Effector memory CD4-positive, alpha-beta T cell (primary cell): ENCODE data around the gene LMO7.

ENCODE experiments used
- DNase-seq, 3 donors: peaks; one replicate each; pipeline ENCODE4 v3.0.0-alpha.2; 2020
- H3K27ac ChIP-seq: 2 replicates; pipeline ENCODE4 v1.7.0; 2013; ENCODE audit warnings: mild to moderate bottlenecking, low read length, moderate library complexity; ENCODE audit not compliant: insufficient read depth, poor library complexity, severe bottlenecking
- H3K27me3 ChIP-seq: replicated peaks from 2 replicates; pipeline ENCODE4 v1.7.0; 2013; ENCODE audit warnings: mild to moderate bottlenecking, low read length; ENCODE audit not compliant: insufficient read depth, control insufficient read depth, poor library complexity, severe bottlenecking
- H3K36me3 ChIP-seq: 2 replicates; pipeline ENCODE4 v1.7.0; 2013; ENCODE audit warnings: mild to moderate bottlenecking, low read length, moderate library complexity; ENCODE audit not compliant: control insufficient read depth, insufficient read depth
- H3K4me1 ChIP-seq: 2 replicates; pipeline ENCODE4 v1.7.0; 2013; ENCODE audit warnings: low read length, mild to moderate bottlenecking; ENCODE audit not compliant: control insufficient read depth, insufficient read depth, poor library complexity, severe bottlenecking
- H3K4me3 ChIP-seq: 2 replicates; pipeline ENCODE4 v1.7.0; 2013; ENCODE audit warnings: low read length, low read depth, mild to moderate bottlenecking; ENCODE audit not compliant: insufficient read depth, poor library complexity, severe bottlenecking
- H3K9me3 ChIP-seq: 2 replicates; pipeline ENCODE4 v1.7.0; 2013; ENCODE audit warnings: mild to moderate bottlenecking, low read length, moderate library complexity; ENCODE audit not compliant: control insufficient read depth

LMO7 gene

GRCh38 chr13:75620020-75620419, 16.1 kb upstream of the LMO7 start:
- no peaks in the 10 kb centered on the region for H3K9me3 ChIP-seq
- no peaks in the 10 kb centered on the region for H3K27me3 ChIP-seq
- no peaks in the 10 kb centered on the region for H3K4me1 ChIP-seq
- no peak overlapping the region for H3K4me3 ChIP-seq
- DNase-seq, result no peak
- no peaks in the 10 kb centered on the region for H3K36me3 ChIP-seq
- no peak overlapping the region for H3K27ac ChIP-seq

DNA sequence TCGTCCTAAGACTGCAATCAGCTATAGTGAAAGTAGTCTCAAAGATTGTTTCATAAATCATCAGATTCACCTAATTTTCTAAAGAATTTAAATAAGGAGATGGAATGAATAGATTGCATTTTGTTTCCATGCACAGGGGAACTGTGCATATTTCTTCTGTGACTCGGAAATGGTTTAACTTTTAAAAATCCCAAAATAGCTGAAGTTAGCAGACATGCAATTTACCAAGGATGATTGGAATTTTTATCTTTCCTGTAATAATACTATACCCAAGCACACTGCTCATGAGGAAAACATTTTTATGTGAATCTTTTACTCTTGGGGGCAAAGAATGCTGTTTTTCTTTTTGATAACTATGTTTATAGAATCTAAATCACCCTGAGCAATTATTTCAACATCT, 15.0 kb upstream of the LMO7 start:
- no peak overlapping the region for H3K27ac ChIP-seq
- no peaks in the 10 kb centered on the region for H3K4me1 ChIP-seq
- DNase-seq, result no peak
- H3K36me3 ChIP-seq, result no peaks in the 10 kb centered on the region
- no peaks in the 10 kb centered on the region for H3K27me3 ChIP-seq
- no peak overlapping the region for H3K4me3 ChIP-seq
- no peaks in the 10 kb centered on the region for H3K9me3 ChIP-seq

GRCh38 chr13:75628801-75629200, 7.3 kb upstream of the LMO7 start:
- Histone ChIP-seq H3K9me3 (no peaks in the 10 kb centered on the region), H3K27ac (no peak overlapping the region), H3K4me3 (no peak overlapping the region), H3K36me3 (no peaks in the 10 kb centered on the region), H3K4me1 (no peaks in the 10 kb centered on the region), H3K27me3 (no peaks in the 10 kb centered on the region)
- DNase-seq, result no peak

DNA sequence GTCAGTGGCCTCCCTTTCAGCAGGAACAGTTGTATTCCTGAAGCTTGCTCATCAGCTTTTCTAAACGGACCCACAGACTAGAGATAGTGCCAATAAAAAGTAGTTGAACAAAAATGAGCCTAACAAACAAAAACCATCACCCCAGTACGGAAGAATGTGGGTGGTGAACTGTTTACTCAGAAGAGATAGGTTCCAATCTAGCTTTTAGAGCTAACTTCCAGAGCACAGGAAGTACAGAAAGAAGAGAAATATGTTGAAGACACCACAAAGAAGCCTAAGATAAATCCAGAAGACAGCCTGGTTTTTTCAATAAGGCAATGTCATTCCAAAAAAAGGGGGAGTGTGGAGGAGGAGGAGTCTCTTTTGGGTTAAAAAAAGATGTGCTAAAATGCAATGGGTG, 2.8 kb upstream of the LMO7 start:
- Histone ChIP-seq H3K27ac (no peak overlapping the region), H3K4me3 (no peak overlapping the region), H3K4me1 (no peaks in the 10 kb centered on the region), H3K9me3 (no peaks in the 10 kb centered on the region), H3K27me3 (no peaks in the 10 kb centered on the region), H3K36me3 (no peaks in the 10 kb centered on the region)
- no peak for DNase-seq

- H3K27me3 ChIP-seq, result no peaks in the 10 kb centered on the region
- H3K27ac ChIP-seq, result peak overlapping the region; percentile 35
- peak overlapping the region; percentile 81 for H3K4me3 ChIP-seq
- peak in 2 of 3 donors; percentile 0 to 5 for DNase-seq
- H3K9me3 ChIP-seq, result no peaks in the 10 kb centered on the region
- no peaks in the 10 kb centered on the region for H3K36me3 ChIP-seq
- H3K4me1 ChIP-seq, result no peaks in the 10 kb centered on the region
Measured at GRCh38 chr13:75635101-75635827, 866 bp upstream of the LMO7 start.

- H3K27ac ChIP-seq, result peak overlapping the region; percentile 52
Measured at GRCh38 chr13:75636436-75637180, 478 bp downstream of the LMO7 start.

GRCh38 chr13:75637181-75637750, 1.1 kb downstream of the LMO7 start:
- no peaks in the 10 kb centered on the region for H3K4me1 ChIP-seq
- no peak overlapping the region for H3K4me3 ChIP-seq
- no peaks in the 10 kb centered on the region for H3K36me3 ChIP-seq
- H3K27me3 ChIP-seq, result no peaks in the 10 kb centered on the region
- no peaks in the 10 kb centered on the region for H3K9me3 ChIP-seq
- DNase-seq, result no peak
- no peak overlapping the region for H3K27ac ChIP-seq

More at GRCh38 chr13:75636436-75637180, 478 bp downstream of the LMO7 start:
- DNase-seq, result peak; percentile 3 to 23 (median 15)
- H3K4me3 ChIP-seq, result peak overlapping the region; percentile 81
- H3K27me3 ChIP-seq, result no peaks in the 10 kb centered on the region
- H3K4me1 ChIP-seq, result no peaks in the 10 kb centered on the region
- H3K36me3 ChIP-seq, result no peaks in the 10 kb centered on the region
- H3K9me3 ChIP-seq, result no peaks in the 10 kb centered on the region

GRCh38 chr13:75639454-75639853, 3.3 kb downstream of the LMO7 start:
- no peak for DNase-seq
- Histone ChIP-seq H3K9me3 (no peaks in the 10 kb centered on the region), H3K4me3 (no peak overlapping the region)

DNA sequence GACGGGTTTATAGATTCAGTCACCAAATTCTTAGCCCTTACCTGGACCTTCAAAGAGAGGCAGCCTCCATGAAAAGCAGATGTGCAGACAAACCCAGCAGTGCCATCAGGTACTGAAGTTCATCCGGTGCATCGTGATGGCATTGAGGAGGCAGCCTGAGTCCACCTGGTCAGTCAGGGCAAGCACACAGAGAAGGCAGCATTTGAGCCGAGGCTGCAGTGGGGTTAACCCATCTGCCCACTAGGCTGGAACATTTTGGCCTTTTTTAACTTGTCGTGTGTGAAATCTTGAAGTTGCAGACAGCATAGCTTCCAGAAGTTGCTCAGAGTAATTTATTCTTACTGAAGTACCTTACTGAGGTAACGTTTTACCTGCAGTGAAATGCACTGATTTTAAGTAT, 4.9 kb downstream of the LMO7 start:
- no peaks in the 10 kb centered on the region for H3K4me1 ChIP-seq
- H3K27me3 ChIP-seq, result no peaks in the 10 kb centered on the region
- DNase-seq, result no peak
- H3K9me3 ChIP-seq, result no peaks in the 10 kb centered on the region
- no peaks in the 10 kb centered on the region for H3K36me3 ChIP-seq
- H3K4me3 ChIP-seq, result no peak overlapping the region
- no peak overlapping the region for H3K27ac ChIP-seq

More at GRCh38 chr13:75639454-75639853, 3.3 kb downstream of the LMO7 start:
- H3K27ac ChIP-seq, result no peak overlapping the region
- no peaks in the 10 kb centered on the region for H3K27me3 ChIP-seq
- no peaks in the 10 kb centered on the region for H3K36me3 ChIP-seq
- no peaks in the 10 kb centered on the region for H3K4me1 ChIP-seq

- H3K27ac ChIP-seq, result no peak overlapping the region
- no peaks in the 10 kb centered on the region for H3K9me3 ChIP-seq
- H3K4me3 ChIP-seq, result no peak overlapping the region
- no peak for DNase-seq
- no peaks in the 10 kb centered on the region for H3K36me3 ChIP-seq
- H3K4me1 ChIP-seq, result no peaks in the 10 kb centered on the region
- H3K27me3 ChIP-seq, result no peaks in the 10 kb centered on the region
Measured at GRCh38 chr13:75643182-75643581, 7.1 kb downstream of the LMO7 start.
